ENCODE data around the gene C1QTNF6. TPM values are rescaled to one million over a fixed set of nuclear protein-coding genes. Genes with fewer than 3 reads are reported as not detected.

The C1QTNF6 gene
- total RNA-seq, 1 experiment from 2014 or later, result 15.2 TPM

GRCh38 chr22:37199103-37199759, 11.2 kb upstream of the C1QTNF6 start (continued):
- TF ChIP-seq ZNF274 (IDR thresholded peaks at IDR 0.05; ENCODE audit: low read depth, low read length), result no peak
- TF ChIP-seq, protein P1, sequence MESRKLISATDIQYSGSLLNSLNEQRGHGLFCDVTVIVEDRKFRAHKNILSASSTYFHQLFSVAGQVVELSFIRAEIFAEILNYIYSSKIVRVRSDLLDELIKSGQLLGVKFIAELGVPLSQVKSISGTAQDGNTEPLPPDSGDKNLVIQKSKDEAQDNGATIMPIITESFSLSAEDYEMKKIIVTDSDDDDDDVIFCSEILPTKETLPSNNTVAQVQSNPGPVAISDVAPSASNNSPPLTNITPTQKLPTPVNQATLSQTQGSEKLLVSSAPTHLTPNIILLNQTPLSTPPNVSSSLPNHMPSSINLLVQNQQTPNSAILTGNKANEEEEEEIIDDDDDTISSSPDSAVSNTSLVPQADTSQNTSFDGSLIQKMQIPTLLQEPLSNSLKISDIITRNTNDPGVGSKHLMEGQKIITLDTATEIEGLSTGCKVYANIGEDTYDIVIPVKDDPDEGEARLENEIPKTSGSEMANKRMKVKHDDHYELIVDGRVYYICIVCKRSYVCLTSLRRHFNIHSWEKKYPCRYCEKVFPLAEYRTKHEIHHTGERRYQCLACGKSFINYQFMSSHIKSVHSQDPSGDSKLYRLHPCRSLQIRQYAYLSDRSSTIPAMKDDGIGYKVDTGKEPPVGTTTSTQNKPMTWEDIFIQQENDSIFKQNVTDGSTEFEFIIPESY (IDR thresholded peaks at IDR 0.05; ENCODE audit: extremely low read depth, insufficient replicate concordance, low read length), result no peak

DNA sequence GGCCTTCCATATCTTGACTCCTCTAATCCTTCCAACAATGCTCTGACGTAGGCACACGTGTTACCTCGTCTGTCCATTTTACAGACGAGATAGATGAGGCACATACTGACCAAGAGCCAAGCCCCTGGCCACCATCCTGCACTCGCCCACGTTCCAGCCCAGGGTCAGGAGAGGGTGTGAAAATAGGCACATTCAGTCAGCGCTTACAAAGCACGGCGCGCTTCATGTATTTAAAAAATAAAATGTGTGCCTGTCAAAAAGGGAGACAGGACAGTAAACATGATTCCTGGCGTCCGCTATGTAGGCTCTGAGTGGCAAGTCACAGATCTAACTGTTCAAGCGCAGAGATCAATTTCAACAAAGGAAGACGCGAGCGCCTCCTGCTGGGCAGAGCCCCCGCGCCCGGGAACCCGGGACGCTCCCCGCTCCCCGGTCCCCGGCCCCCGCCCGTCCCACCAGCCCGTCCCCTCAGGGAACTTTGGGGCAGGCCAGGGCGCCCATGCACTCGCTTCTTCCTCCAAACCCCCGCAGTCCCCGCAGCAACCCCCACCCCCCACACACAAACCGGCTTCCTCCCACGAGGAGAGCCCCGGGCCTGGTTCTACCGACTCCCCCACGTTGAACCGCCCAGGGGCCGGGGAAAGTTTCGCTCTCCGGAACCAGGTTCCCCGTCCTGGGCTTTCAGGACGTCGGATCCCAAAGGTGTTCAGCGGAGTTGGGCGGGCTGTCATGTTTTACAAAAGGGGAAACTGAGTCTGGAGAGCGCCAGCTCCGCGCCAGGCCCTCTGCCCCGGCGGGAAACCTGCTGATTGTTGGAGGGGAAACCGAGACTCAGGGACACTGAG, 10.4 kb upstream of the C1QTNF6 start:
- H3K27me3 ChIP-seq (ENCODE audit: insufficient read depth, low read length), result no peaks in the 10 kb centered on the region
- H3K4me3 ChIP-seq (replicated peaks in 1 of 2; ENCODE audit: low read depth in 1 of 2, low read length in 2 of 2), result peak overlapping the region; percentile 77 to 82
- ChIA-PET CTCF (interaction anchor here (0.7 to 3.7 kb wide), 27 partner anchors 9 to 422 kb away, joined by 3 to 22 read pairs (median 4); partner anchors contain the start of genes C1QTNF6 and IFT27), RAD21 (ENCODE audit: low non-redundant PET in 1 of 2, low total read pairs in 2 of 2, uncharacterized antibody in 2 of 2, unreplicated experiment in 2 of 2) (interaction anchor here in 1 of 2 experiments (1.0 to 1.5 kb wide), 4 partner anchors 10 to 32 kb away, joined by 3 to 7 read pairs (median 4); no protein-coding TSS in a partner anchor), POLR2A (interaction anchor here (0.9 to 4.4 kb wide), 3 partner anchors 9 to 327 kb away, joined by 3 to 29 read pairs (median 4); partner anchors contain the start of gene C1QTNF6)
- peak overlapping the region; percentile 94 for H3K27ac ChIP-seq (ENCODE audit: low read depth, low read length)
- no TSS peak for BruUV-seq (replicated peaks)
- H3K4me2 ChIP-seq (ENCODE audit: low read length), result peak overlapping the region; percentile 94
- no peaks in the 10 kb centered on the region for H3K9me3 ChIP-seq (ENCODE audit: control insufficient read depth in 1 of 2, insufficient read depth in 1 of 2, low read depth in 1 of 2, low read length in 2 of 2)
- H3K9me2 ChIP-seq (ENCODE audit: insufficient read depth), result no peaks in the 10 kb centered on the region
- peak; percentile 57 for DNase-seq (ENCODE audit: low read depth, low spot score)
- intact Hi-C loops (cut with micrococcal nuclease), result loop anchor here (1.0 to 10.0 kb wide), 7 partner anchors 32 to 652 kb away; no protein-coding TSS in a partner anchor
- peak overlapping the region; percentile 93 for H3K9ac ChIP-seq (ENCODE audit: low read length)
- peaks cover 38 to 69% of the 10 kb centered on the region in 2 experiments for H3K4me1 ChIP-seq (ENCODE audit: control insufficient read depth in 1 of 2, insufficient read depth in 2 of 2, low read length in 2 of 2)
- H4K20me1 ChIP-seq (ENCODE audit: insufficient read depth), result no peaks in the 10 kb centered on the region
- peak; percentile 38 for ATAC-seq
- no peaks in the 10 kb centered on the region for H3K79me2 ChIP-seq (ENCODE audit: insufficient read depth, low read length)
- no peak overlapping the region for H2AFZ ChIP-seq (ENCODE audit: low read depth, low read length, poor library complexity, severe bottlenecking)
- no peaks in the 10 kb centered on the region for H3K36me3 ChIP-seq (ENCODE audit: control insufficient read depth in 1 of 2, insufficient read depth in 2 of 2, low read length in 2 of 2)
- TF ChIP-seq CTCF (IDR thresholded peaks at IDR 0.05 in 2 of 3, conservative IDR thresholded peaks at IDR 0.05 in 1 of 3; ENCODE audit: borderline replicate concordance in 1 of 3, insufficient read depth in 1 of 3, low read depth in 2 of 3, low read length in 2 of 3) (peak in 2 of 3 experiments; percentile 76 to 83; a peak in 4 of 6 replicates), POLR2A (IDR thresholded peaks at IDR 0.05; ENCODE audit: borderline replicate concordance, extremely low read depth, insufficient read depth, insufficient read length) (no peak), JUND (IDR thresholded peaks at IDR 0.05) (no peak), POLR2AphosphoS5 (IDR thresholded peaks at IDR 0.05; ENCODE audit: low read depth, low read length) (0 out of 2 replicates have a peak, but pooled peaks have one; percentile 24)

Measured in HCT116 (cell line).